ENCODE data around the gene MAGOH. TPM values are rescaled to one million over a fixed set of nuclear protein-coding genes. Genes with fewer than 3 reads are reported as not detected.
"Not testable (repeated sequence)": the region's sequence is repeated elsewhere in the genome, so short reads cannot be mapped to it uniquely, and the experiment has no call there.

The MAGOH gene
- total RNA-seq, 2 donors from 2014 or later: 34.0 to 49.7 TPM

DNA sequence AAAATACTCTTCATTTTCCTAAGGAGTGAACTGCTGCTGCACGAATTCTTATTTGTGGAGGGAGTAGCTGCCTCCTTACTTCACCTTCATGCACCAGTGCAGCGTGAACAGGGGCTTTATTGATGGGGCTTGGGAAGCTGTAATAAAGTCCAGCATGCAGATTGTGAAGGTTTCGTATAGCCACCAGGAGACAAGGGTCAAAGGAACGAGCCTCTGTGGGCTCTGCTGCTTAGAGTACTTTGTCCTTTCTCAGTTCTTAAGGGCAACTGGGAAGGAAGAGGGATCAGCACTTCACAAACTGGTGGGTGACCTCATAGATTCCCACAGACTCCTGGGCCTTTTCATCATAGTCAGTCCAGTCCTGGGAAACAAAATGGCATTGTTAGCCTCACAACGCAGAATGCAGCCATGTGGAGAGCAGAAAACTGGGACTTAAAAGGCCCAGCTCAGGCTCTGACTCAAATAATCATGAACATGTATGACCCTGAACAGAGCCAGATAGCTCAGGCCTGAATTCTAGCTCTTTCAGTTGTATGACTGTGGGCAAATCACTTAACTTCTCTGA lies 23.9 kb downstream of the MAGOH start:
- intact Hi-C loops (cut with DNase I): no loop called here
- H3K36me3 ChIP-seq: peaks cover 9% of the 10 kb centered on the region
- DNase-seq: no peak

DNA sequence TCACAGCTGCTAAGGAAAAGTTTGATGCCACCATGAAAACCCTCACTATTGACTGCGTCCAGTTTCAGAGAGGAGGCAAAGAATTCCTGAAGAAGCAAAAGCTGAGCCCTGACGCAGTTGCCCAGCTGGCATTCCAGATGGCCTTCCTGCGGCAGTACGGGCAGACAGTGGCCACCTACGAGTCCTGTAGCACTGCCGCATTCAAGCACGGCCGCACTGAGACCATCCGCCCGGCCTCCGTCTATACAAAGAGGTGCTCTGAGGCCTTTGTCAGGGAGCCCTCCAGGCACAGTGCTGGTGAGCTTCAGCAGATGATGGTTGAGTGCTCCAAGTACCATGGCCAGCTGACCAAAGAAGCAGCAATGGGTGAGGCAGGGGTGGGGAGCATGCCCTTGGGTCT lies 27.4 kb downstream of the MAGOH start:
- H3K36me3 ChIP-seq: peaks cover 9% of the 10 kb centered on the region
- H3K27ac ChIP-seq: no peak overlapping the region
- no peak for DNase-seq
- H3K27me3 ChIP-seq: no peaks in the 10 kb centered on the region
- no peak overlapping the region for H3K9ac ChIP-seq (ENCODE audit: low read depth in 2 of 2, low read length in 2 of 2)
- no peaks in the 10 kb centered on the region for H3K4me1 ChIP-seq
- intact Hi-C loops (cut with DNase I): no loop called here
- H3K9me3 ChIP-seq: no peaks in the 10 kb centered on the region
- H3K4me3 ChIP-seq: no peak overlapping the region
- TF ChIP-seq, protein P1, sequence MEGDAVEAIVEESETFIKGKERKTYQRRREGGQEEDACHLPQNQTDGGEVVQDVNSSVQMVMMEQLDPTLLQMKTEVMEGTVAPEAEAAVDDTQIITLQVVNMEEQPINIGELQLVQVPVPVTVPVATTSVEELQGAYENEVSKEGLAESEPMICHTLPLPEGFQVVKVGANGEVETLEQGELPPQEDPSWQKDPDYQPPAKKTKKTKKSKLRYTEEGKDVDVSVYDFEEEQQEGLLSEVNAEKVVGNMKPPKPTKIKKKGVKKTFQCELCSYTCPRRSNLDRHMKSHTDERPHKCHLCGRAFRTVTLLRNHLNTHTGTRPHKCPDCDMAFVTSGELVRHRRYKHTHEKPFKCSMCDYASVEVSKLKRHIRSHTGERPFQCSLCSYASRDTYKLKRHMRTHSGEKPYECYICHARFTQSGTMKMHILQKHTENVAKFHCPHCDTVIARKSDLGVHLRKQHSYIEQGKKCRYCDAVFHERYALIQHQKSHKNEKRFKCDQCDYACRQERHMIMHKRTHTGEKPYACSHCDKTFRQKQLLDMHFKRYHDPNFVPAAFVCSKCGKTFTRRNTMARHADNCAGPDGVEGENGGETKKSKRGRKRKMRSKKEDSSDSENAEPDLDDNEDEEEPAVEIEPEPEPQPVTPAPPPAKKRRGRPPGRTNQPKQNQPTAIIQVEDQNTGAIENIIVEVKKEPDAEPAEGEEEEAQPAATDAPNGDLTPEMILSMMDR (IDR thresholded peaks at IDR 0.05): no peak

More for the DNA sequence above, 23.9 kb downstream of the MAGOH start:
- no peak overlapping the region for H3K4me3 ChIP-seq
- no peak overlapping the region for H3K27ac ChIP-seq
- no peak overlapping the region for H3K9ac ChIP-seq (ENCODE audit: low read depth in 2 of 2, low read length in 2 of 2)
- TF ChIP-seq, protein P1 (IDR thresholded peaks at IDR 0.05): no peak
- no peaks in the 10 kb centered on the region for H3K27me3 ChIP-seq
- no peaks in the 10 kb centered on the region for H3K9me3 ChIP-seq
- no peaks in the 10 kb centered on the region for H3K4me1 ChIP-seq

DNA sequence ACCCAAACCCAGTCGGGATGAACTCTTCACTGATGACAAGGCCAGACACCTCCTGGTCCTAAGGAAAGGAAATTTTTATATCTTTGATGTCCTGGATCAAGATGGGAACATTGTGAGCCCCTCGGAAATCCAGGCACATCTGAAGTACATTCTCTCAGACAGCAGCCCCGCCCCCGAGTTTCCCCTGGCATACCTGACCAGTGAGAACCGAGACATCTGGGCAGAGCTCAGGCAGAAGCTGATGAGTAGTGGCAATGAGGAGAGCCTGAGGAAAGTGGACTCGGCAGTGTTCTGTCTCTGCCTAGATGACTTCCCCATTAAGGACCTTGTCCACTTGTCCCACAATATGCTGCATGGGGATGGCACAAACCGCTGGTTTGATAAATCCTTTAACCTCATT lies 28.0 kb downstream of the MAGOH start:
- H3K4me3 ChIP-seq: no peak overlapping the region
- H3K4me1 ChIP-seq: no peaks in the 10 kb centered on the region
- no peaks in the 10 kb centered on the region for H3K27me3 ChIP-seq
- no peak for DNase-seq
- peaks cover 13% of the 10 kb centered on the region for H3K36me3 ChIP-seq
- TF ChIP-seq, protein P1 (IDR thresholded peaks at IDR 0.05): no peak
- intact Hi-C loops (cut with DNase I): no loop called here
- no peak overlapping the region for H3K27ac ChIP-seq
- no peak overlapping the region for H3K9ac ChIP-seq (ENCODE audit: low read depth in 2 of 2, low read length in 2 of 2)
- no peaks in the 10 kb centered on the region for H3K9me3 ChIP-seq

DNA sequence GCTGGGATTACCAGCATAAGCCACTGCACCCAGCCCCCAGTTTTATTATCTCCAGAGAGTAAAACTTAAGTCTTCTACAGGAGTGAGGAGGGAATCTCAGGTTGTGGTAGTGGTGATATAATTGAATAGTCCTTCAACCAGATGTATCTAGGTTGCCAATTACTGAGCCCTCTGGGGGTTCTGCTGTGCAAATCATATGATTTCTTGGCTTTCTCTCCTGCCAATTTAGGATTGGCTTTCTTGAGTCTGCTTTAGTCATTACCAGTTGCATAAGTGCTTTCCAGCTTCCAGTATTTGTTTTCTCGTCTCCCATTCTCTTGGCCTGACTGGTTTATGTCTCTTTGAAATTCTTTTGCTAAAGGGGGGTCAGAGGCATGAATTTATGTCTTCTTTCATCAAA lies 30.6 kb downstream of the MAGOH start:
- no peak overlapping the region for H3K27ac ChIP-seq
- intact Hi-C loops (cut with DNase I): no loop called here
- H3K4me1 ChIP-seq: no peaks in the 10 kb centered on the region
- no peak overlapping the region for H3K4me3 ChIP-seq
- no peaks in the 10 kb centered on the region for H3K27me3 ChIP-seq
- DNase-seq: no peak
- H3K9me3 ChIP-seq: no peaks in the 10 kb centered on the region
- no peak overlapping the region for H3K9ac ChIP-seq (ENCODE audit: low read depth in 2 of 2, low read length in 2 of 2)
- TF ChIP-seq, protein P1 (IDR thresholded peaks at IDR 0.05): no peak
- H3K36me3 ChIP-seq: peaks cover 15% of the 10 kb centered on the region

DNA sequence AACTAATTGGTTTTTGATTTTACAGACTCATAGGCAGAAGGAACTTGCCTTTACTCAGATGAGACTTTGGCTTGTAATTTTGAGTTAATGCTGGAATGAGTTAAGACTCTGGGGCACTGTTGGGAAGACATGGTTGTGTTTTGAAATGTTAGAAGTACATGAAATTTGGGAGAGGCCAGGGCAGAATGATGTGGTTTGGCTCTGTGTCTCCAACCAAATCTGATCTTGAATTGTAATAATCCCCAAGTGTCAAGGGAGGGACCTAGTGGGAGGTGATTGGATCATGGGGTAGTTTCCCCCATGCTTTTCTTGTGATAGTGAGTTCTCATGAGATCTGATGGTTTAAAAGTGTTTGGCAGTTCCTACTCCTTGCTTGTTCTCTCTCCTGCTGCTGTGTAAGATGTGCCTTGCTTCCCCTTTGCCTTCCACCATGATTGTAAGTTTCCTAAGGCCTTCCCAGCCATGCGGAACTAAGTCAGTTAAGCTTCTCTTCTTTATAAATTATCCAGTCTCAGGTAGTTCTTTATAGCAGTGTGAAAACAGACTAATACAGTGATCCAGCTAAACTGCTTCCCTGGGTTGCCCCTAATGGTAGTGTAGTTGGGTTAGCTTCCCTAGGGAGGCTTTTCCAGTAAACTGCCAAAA lies 31.5 kb downstream of the MAGOH start:
- no peak overlapping the region for H3K9ac ChIP-seq (ENCODE audit: low read depth in 2 of 2, low read length in 2 of 2)
- H3K4me1 ChIP-seq: no peaks in the 10 kb centered on the region
- intact Hi-C loops (cut with DNase I): no loop called here
- H3K36me3 ChIP-seq: peaks cover 23% of the 10 kb centered on the region
- no peak overlapping the region for H3K27ac ChIP-seq
- no peaks in the 10 kb centered on the region for H3K9me3 ChIP-seq
- H3K4me3 ChIP-seq: no peak overlapping the region
- no peak for DNase-seq
- TF ChIP-seq, protein P1 (IDR thresholded peaks at IDR 0.05): no peak
- H3K27me3 ChIP-seq: no peaks in the 10 kb centered on the region

DNA sequence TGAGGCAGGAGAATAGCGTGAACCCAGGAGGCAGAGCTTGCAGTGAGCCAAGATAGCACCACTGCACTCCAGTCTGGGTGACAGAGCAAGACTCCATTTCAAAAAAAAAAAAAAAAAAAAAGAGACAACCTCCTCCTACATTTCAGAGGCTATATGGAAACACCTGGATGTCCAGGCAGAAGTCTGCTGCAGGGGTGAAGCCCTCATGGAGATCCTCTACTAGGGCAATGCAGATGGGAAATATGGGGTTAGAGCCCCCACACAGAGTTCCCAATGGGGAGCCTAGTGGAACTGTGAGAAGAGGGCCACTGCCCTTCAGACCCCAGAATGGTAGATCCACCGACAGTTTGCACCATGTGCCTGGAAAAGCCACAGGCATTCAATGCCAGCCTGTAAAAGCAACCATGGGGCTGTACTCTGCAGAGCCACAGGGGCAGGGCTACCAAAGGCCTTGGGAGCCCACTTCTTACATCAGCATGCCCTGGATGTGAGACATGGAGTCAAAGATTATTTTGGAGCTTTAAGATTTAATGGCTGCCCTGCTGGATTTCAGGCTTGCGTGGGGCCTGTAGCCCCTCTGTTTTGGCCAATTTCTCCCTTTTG lies 32.1 kb downstream of the MAGOH start:
- H3K27ac ChIP-seq; H3K27me3 ChIP-seq; DNase-seq; H3K4me3 ChIP-seq; H3K9me3 ChIP-seq; H3K4me1 ChIP-seq; intact Hi-C loops (cut with DNase I); H3K9ac ChIP-seq (ENCODE audit: low read depth in 2 of 2, low read length in 2 of 2): not testable (repeated sequence)
- peaks cover 23% of the 10 kb centered on the region for H3K36me3 ChIP-seq

DNA sequence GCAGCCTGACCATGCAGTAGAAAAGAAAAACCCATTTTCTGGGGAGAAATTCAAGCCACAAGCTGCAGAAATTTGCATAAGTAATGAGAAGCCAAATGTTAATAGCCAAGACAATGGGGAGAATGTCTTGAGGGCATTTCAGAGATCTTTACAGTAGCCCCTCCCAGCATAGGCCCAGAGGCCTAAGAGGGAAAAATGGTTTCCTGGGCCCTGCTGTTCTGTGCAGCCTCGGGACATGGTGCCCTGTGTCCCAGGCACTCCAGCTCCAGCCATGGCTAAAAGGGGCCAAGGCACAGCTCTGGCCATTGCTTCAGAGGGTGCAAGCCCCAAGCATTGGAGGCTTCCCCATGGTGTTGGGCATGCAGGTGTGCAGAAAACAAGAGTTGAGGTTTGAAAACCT lies 32.8 kb downstream of the MAGOH start:
- peaks cover 23% of the 10 kb centered on the region for H3K36me3 ChIP-seq
- intact Hi-C loops (cut with DNase I): not testable (repeated sequence)

More for the DNA sequence above, 32.8 kb downstream of the MAGOH start:
- not testable (repeated sequence) for H3K9me3 ChIP-seq; H3K27me3 ChIP-seq; DNase-seq; H3K9ac ChIP-seq (ENCODE audit: low read depth in 2 of 2, low read length in 2 of 2); H3K4me3 ChIP-seq; H3K4me1 ChIP-seq; H3K27ac ChIP-seq

Data from colonic mucosa (tissue), 4 donors.